Activated naive CD8-positive, alpha-beta T cell treated with anti-CD3 and anti-CD28 coated beads, Interleukin-2, amount 50 U/mL, for 16 hours (primary cell): ENCODE results near the gene GALNT15.

Experiments used
- DNase-seq: peaks from one replicate; pipeline ENCODE4 v3.0.0-alpha.2; 2020; ENCODE audit warnings: low read depth, low spot score

Gene GALNT15

GRCh38 chr3:16187213-16187790 is 12.8 kb downstream of the GALNT15 start:
- no peak for DNase-seq

GRCh38 chr3:16188071-16188470 is 13.6 kb downstream of the GALNT15 start:
- DNase-seq, result no peak

GRCh38 chr3:16189201-16189600 is 14.7 kb downstream of the GALNT15 start:
- no peak for DNase-seq

GRCh38 chr3:16190704-16191103 is 16.2 kb downstream of the GALNT15 start:
- no peak for DNase-seq

- no peak for DNase-seq
Observed at GRCh38 chr3:16191591-16191990, 17.1 kb downstream of the GALNT15 start.

GRCh38 chr3:16192176-16192811 is 17.8 kb downstream of the GALNT15 start:
- DNase-seq, result no peak

GRCh38 chr3:16198427-16198826 is 23.9 kb downstream of the GALNT15 start:
- DNase-seq, result no peak

GRCh38 chr3:16199769-16200168 is 25.3 kb downstream of the GALNT15 start:
- DNase-seq, result no peak

- DNase-seq, result no peak
Observed at GRCh38 chr3:16200411-16200810, 25.9 kb downstream of the GALNT15 start.

- no peak for DNase-seq
Observed at GRCh38 chr3:16203031-16203430, 28.6 kb downstream of the GALNT15 start.

- no peak for DNase-seq
Observed at GRCh38 chr3:16203671-16204629, 29.5 kb downstream of the GALNT15 start.

- no peak for DNase-seq
Observed at GRCh38 chr3:16204751-16205150, 30.3 kb downstream of the GALNT15 start.

- DNase-seq, result no peak
Observed at GRCh38 chr3:16205156-16205870, 30.8 kb downstream of the GALNT15 start.

- no peak for DNase-seq
Observed at GRCh38 chr3:16207031-16207430, 32.6 kb downstream of the GALNT15 start.

- no peak for DNase-seq
Observed at GRCh38 chr3:16211176-16211904, 36.9 kb downstream of the GALNT15 start.

- DNase-seq, result no peak
Observed at GRCh38 chr3:16214366-16214765, 39.9 kb downstream of the GALNT15 start.

- DNase-seq, result no peak
Observed at GRCh38 chr3:16216373-16216935, 42.0 kb downstream of the GALNT15 start.

GRCh38 chr3:16219777-16220176 is 45.3 kb downstream of the GALNT15 start:
- DNase-seq, result no peak

GRCh38 chr3:16221990-16222389 is 47.5 kb downstream of the GALNT15 start:
- DNase-seq, result no peak

GRCh38 chr3:16222547-16222946 is 48.1 kb downstream of the GALNT15 start:
- no peak for DNase-seq

GRCh38 chr3:16224325-16224724 is 49.8 kb downstream of the GALNT15 start:
- no peak for DNase-seq
